Measurements from ENCODE around the gene STUB1. TPM values are rescaled to one million over a fixed set of nuclear protein-coding genes. Genes with fewer than 3 reads are reported as not detected.

STUB1 gene
- total and polyA plus RNA-seq, 2 donors (not counting 3 experiments of a cell fraction or from before 2014, with no cell fraction given) = 107 to 147 TPM

DNA sequence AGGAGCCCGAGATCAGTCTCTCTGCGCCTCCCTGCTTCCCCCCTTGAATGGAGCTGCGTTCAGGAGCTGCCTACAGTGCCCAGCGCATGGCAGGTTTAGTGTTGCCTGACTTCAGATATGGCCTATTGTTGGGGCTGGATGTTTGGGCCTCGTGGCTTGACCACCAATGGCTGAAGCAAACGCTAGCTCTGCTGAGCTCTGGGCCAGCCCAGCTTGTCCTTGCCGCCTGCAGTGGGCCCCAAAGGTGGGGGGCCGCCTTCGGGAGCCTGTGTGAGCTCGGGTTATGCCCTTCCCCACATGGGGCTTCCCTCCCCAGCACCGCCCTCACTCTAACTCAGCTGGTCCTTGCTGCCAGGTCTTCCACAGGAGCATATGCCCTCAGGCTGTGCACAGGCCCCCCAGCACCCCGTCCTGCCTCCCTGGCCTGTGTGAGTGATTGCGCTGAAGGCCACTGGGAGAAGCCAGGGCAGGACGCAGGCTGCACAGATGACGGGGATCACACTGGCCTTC is 42.1 kb upstream of the STUB1 start:
- CTCF ChIA-PET = interaction anchor here (1.1 kb wide), 1 partner anchor 23 kb away, joined by 3 read pairs; no protein-coding TSS in a partner anchor

More for the DNA sequence above, 42.1 kb upstream of the STUB1 start:
- no peak for TF ChIP-seq MAX (IDR thresholded peaks at IDR 0.05; ENCODE audit: insufficient read depth, insufficient read length)
- TF ChIP-seq FOS (IDR thresholded peaks at IDR 0.05; ENCODE audit: borderline replicate concordance, insufficient read depth, low read length) = no peak
- TF ChIP-seq MYC (IDR thresholded peaks at IDR 0.05; ENCODE audit: low read depth, low read length) = no peak
- no peak for TF ChIP-seq GATA2 (IDR thresholded peaks at IDR 0.05; ENCODE audit: insufficient read depth, insufficient read length, low read depth, low read length)
- TF ChIP-seq, protein P1, sequence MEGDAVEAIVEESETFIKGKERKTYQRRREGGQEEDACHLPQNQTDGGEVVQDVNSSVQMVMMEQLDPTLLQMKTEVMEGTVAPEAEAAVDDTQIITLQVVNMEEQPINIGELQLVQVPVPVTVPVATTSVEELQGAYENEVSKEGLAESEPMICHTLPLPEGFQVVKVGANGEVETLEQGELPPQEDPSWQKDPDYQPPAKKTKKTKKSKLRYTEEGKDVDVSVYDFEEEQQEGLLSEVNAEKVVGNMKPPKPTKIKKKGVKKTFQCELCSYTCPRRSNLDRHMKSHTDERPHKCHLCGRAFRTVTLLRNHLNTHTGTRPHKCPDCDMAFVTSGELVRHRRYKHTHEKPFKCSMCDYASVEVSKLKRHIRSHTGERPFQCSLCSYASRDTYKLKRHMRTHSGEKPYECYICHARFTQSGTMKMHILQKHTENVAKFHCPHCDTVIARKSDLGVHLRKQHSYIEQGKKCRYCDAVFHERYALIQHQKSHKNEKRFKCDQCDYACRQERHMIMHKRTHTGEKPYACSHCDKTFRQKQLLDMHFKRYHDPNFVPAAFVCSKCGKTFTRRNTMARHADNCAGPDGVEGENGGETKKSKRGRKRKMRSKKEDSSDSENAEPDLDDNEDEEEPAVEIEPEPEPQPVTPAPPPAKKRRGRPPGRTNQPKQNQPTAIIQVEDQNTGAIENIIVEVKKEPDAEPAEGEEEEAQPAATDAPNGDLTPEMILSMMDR (IDR thresholded peaks at IDR 0.05; ENCODE audit: extremely low read depth in 1 of 2, insufficient read depth in 1 of 2, low read depth in 1 of 2, low read length in 2 of 2) = no peak
- TF ChIP-seq JUN (IDR thresholded peaks at IDR 0.05; ENCODE audit: borderline replicate concordance, insufficient read depth, insufficient read length, low read depth) = no peak
- no peak for TF ChIP-seq EZH2 (IDR thresholded peaks at IDR 0.05; ENCODE audit: borderline replicate concordance, low read depth, low read length, severe bottlenecking)
- Histone ChIP-seq H3K9me3 (replicated peaks; ENCODE audit: control insufficient read depth, insufficient read depth, low read length) (no peaks in the 10 kb centered on the region), H4K20me1 (replicated peaks; ENCODE audit: control insufficient read depth, extremely low read depth, insufficient read depth, low read length) (no peaks in the 10 kb centered on the region), H3K9me1 (replicated peaks; ENCODE audit: control insufficient read depth, extremely low read depth, insufficient read depth, low read length) (no peaks in the 10 kb centered on the region), H3K4me2 (ENCODE audit: insufficient read depth, low read length) (no peak overlapping the region), H3K4me1 (ENCODE audit: control insufficient read depth, extremely low read depth, insufficient read depth, low read length) (peaks cover 13% of the 10 kb centered on the region), H3K79me2 (ENCODE audit: control insufficient read depth, insufficient read depth, low read length) (peaks cover 8% of the 10 kb centered on the region), H2AFZ (ENCODE audit: low read depth, low read length) (no peak overlapping the region), H3K4me3 (replicated peaks in 1 of 3; ENCODE audit: insufficient read depth in 1 of 3, low read depth in 1 of 3, low read length in 3 of 3) (no peak overlapping the region), H3K27me3 (ENCODE audit: control insufficient read depth in 2 of 2, insufficient read depth in 2 of 2, low read length in 2 of 2) (no peaks in the 10 kb centered on the region), H3K9ac (replicated peaks; ENCODE audit: extremely low read depth, insufficient read depth, low read length) (no peak overlapping the region), H3K27ac (ENCODE audit: insufficient read depth, low read depth, low read length) (no peak overlapping the region), H3K36me3 (ENCODE audit: control insufficient read depth in 2 of 2, extremely low read depth in 1 of 2, insufficient read depth in 2 of 2, low read length in 2 of 2) (no peaks in the 10 kb centered on the region)
- POLR2A ChIA-PET = no interaction called here
- DNase-seq (ENCODE audit: low read depth, low spot score) = no peak
- dilution Hi-C loops (cut with MboI; ENCODE audit: extremely low pct_ligation_motif_present, low sequenced_read_pairs) (no loop called here), intact Hi-C loops (cut with micrococcal nuclease) (no loop called here)
- no peak for FAIRE-seq
- no TSS peak for BruUV-seq (replicated peaks)

All from endothelial cell of umbilical vein (primary cell).